HG02840 (cell line): ENCODE results near the gene OTX2.

Source experiments
- ATAC-seq: cut with Tn5 transposase; IDR thresholded peaks from one replicate; pipeline ENCODE4 v1.9.1; 2021; ENCODE audit warnings: mild to moderate bottlenecking, moderate library complexity, moderate number of reproducible peaks; ENCODE audit not compliant: unreplicated experiment, low FRiP score

OTX2 gene

DNA sequence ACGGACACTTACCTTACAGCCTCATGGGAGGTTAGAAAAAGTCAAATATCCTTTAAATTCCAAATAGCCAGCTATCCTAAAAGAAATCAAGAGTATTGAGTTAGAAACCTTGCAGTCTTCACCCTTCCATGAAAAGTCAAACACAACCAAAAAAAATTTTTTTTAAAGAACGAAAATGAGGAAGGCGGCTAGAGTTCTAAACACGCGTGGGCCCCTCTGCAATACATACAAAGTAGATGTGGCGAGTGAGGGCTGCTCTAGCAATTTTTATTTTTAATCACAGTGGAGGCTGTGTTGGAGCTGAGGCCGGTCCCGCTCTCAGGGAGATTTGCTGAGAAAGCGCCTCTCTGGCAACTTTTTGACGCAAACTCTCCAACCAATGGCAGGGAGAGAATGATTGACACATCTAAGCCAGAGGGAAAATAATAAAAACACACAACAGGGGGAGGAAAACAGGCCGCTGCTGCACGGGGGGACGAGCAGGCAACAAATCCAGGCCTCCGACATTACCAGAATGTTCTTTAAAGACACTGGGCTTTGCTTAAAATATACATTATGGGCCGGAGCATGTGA, at the start of gene OTX2:
Gene OTX2, minus strand, starts transcription at position 333 of the 573 bp plus-strand sequence. CDS start 5,023 bp downstream, outside the sequence.
- ATAC-seq = no peak

DNA sequence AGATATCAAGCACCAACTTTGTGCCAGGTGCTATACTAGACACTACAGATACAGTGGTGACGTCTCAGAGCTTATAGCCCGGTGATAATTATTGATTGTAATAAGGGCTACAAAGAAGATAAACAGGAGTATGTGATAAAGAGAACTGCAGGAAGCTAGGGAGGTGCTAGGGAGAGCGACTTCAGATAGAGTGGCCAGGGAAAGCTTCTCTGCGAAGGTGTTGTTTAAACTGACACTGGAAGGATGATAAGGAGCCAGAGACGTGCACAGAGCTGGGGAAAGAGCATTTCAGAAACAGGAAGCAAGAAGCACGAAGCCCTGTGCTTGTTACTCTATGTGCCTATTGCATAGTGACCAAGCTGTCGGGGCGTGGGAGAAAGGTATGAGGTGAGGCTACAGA, 48.1 kb upstream of the OTX2 start:
- ATAC-seq = no peak

DNA sequence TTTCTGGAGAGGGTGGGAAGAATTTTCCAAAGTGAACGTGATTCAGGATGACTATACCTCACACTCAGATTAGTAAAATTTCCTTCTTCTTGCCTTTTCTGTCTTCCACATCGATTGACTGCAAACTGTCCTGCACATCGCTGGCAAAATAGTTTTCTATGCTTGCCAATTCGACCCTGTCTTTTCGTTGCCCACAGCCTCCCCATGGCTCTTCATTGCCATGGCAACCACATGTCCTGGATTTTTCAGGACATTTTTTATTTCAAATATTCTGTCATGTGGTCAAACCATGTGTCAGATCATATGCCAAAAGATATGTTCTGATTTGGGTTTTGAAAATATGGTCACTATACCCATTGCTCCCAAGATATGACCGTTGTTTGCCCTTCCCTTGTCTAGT, 46.9 kb upstream of the OTX2 start:
- no peak for ATAC-seq

DNA sequence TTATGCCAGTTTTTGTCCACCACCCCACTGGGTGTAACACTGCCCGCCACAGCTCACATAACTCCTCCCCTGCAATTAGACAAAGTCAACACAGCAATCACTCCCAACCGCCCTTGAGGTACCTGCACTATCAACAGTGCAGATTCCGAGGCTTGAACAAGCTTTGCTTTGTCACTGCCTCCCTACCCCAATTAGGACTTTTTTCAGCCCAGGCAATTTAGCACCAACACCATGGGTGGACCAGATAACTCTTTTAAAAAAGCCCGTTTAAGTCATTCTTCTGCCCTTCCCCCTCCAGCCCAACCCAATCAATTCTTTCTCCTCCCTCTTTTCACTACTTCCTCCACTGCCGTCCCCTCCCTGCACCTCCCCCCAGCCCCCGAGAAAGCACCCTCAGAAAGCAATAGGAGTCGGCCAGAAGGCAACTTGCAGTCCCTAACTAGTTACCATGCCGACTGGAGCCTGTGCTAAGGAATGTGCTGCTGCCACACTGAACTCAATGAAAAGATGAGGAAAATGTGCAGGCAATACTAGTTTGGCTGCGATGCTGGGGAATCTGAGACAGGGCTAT, 45.7 kb upstream of the OTX2 start:
- ATAC-seq = no peak

DNA sequence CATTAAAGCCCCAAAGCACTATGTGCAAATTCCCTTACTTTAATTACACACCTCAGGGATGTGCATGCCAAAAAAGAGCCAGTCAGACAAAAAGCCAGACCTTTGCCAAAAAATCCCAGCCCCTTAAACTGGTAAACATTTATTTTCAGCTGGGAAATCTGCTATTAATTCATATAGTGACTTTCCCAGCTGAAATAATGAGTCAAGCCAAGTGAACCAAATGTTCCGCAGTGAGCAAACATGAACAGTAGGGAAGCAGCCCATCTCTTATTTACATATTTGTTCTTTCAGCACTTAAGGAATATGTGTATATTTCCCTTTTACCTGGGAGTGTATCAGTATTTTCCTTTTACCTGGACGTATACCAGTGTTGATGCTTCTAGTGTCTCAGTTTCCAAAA, 44.0 kb upstream of the OTX2 start:
- ATAC-seq = no peak

DNA sequence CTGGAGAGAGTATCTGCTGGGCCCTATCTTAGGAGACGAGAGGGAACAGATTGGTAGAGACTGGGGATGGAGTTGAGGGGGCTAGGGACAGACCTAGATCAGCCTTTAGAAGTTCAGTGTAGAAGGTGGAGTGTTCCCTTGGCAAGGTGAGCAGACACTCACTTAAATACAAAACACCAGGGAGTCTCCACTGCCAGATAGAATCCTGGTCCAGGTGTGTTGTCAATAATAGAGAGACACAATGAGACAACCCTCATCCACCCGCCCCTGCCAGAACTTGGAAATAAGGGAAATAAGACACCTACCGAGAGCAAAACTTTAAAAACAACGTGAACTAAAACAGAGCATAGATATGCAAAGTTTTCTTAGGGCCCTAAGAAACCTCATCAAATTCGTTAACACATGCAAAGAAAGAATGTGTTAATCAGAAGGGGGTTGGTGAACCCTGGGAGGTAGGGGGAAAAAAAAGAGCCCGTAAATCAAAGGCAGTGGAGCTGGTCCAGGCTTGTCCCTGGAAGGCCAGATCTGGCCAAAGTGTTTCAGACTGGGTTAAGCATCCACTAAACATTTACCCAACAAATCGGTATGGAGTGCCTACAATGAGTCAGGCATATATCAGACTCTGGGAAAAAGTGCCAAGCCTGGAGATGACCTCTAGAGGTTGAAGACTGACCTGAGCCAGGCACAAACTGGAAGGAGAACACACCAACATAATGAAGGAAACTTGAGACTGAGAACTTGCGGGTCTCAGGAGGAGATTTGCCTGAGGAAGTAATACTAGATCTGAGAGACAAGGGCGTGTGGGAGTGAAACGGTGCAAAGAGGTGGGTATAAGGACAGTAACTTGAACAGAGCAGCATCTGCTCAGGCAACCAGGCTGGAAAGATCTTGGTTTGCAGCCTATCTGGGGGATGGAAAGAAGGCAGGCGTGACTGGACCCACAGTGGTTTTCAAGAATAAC, 37.0 kb upstream of the OTX2 start:
- no peak for ATAC-seq

DNA sequence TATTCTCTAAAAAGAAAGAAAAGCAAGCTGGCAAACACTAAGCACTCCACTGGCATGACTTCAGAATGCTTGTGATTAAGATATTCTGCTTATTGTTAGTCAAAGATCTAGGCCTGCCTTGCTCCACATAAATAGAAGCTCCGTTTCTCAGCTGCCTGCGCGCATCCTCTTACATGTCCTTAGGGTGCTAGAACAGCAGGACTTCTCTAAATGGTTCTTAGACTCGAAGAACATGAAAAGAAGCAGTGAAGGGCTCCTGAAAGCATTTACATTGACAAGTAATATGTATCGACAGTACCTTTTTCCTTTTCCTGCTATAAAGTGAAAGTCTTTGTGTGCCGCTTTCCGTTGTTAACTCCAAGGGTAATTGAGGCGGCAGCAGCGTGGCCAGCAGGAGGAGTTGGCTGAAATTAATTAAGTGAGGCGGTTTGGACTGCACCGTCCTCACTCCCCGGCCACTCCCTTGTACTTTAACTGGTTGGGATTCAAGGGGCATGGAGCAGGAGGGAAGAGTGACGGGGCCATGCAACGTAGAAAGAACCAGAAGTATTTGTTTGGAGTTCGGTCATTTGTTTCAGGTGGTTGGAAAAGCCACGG, 34.2 kb upstream of the OTX2 start:
- no peak for ATAC-seq

DNA sequence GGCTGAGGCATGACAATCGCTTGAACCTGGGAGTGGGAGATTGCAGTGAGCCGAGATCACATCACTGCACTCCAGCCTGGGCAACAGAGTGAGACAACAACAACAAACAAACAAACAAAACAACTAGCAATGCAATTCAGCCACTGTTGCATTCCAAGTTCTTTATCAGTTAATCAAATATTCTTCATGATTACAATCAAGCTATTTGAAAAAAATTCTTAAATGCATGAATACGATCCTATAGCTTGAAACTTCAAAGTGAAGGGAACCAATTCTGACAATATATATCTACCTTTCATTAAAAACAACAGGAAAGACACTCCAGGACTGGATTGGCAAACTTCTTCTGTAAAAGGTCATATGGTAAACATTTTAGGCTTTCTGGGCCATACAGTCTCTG, 31.3 kb upstream of the OTX2 start:
- no peak for ATAC-seq

DNA sequence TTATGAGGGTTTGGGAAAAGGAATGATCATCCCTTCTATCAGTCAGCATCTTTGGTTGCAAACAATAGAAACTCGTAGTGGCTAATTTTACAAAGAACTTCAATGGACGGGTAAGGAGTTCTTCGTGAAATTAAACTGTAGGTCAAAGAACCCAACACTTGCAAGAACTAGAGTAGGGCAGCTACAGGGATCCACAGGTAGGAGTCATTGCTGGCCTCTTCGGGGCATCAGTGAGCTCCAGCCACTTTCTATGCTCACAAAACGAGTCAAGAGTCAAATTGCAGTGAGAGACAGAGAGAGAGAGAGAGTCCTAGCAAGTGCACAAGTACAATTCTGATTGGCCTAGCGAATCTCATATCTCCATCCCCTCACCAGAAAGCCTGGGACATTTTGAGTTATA, 29.9 kb upstream of the OTX2 start:
- ATAC-seq = no peak

DNA sequence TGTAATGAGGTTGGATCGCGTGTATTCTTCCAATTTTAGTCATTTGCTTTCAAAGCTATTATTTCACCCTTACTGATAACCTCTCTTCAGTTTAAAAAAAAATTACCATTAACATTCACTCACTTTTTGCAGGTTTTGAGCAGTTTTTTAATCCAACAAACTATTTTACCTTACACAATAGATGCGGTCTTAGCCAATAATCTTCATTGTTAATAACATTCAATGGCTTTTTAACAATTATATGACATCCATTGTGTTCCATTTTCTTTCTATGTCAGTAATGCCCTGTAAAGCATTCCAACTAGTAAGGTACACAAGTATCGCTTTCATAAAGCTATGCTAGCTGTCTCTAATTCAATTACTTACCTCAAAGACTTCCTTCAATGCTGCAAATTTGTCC, 18.9 kb upstream of the OTX2 start:
- ATAC-seq = no peak

DNA sequence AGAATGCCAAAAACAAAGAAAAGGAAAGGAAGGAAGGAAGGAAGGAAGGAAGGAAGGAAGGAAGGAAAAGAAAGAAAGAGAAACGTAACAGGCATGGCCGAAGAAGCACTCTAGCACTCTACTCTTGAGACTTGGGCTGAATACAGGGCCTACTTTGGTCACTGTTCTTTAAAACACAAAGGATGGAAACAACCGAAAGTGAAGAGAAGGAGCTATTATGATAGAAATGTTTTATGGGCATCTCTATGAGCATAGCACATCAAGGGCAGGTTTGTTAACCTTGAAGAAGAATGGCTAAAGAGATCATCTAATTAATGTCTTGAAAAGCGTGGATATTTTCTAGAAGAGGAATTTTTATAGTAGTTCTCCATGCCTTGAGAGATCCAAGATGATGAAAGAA, 15.9 kb upstream of the OTX2 start:
- ATAC-seq = no peak

DNA sequence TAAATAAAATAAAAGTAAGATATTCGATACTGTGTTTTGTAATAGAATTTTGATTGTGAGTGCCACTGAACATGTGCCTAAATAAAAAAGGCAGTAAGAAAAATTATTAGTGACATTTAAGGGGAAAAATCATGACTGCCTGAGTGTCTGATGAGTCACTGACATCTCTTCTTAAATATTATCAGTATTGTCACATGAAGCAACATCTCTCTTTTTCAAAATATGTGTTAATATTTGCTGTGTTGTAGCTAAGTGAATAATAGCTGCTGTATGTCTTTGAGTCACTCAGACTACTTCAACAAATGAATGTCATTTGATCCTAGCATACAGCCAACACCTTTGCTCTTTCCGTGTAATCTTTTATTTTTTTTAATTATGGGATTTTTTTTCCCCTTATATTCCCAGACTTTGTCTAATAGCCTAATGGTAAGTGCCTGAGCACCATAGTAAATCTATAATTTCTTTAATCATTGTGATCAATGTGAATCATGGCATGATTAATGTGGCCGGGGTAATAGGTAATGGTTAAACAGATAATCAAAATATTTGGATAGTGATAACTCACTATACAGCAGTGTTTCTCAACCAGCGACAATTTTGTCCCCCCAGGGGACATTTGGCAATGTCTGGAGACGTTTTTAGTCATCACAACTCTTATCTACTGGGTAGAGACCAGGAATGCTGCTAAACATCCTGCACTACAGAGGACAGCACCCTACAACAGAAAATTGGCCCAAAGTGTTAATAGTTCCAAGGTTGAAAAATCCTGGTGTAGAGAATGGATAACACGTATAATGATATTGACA, 11.7 kb upstream of the OTX2 start:
- ATAC-seq = no peak

DNA sequence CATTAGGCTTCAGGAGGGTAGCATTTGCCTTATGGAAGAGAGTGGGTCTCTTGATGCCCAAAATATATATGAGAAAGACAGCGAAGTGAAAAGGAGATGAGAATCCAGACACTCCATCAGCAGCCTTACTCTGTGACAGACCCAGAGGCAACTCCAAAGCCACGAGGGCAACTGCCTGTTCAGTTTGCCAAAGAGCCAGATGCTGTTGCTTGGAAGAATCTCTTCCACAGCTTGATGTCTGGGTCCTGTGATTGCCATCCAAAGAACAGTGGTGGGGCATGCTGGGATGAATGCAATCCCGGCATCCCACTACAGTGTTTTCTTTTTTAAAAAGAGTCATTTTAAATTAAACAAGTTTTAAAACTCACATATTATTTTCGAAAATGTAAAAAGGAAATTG, 10.9 kb upstream of the OTX2 start:
- ATAC-seq = no peak

DNA sequence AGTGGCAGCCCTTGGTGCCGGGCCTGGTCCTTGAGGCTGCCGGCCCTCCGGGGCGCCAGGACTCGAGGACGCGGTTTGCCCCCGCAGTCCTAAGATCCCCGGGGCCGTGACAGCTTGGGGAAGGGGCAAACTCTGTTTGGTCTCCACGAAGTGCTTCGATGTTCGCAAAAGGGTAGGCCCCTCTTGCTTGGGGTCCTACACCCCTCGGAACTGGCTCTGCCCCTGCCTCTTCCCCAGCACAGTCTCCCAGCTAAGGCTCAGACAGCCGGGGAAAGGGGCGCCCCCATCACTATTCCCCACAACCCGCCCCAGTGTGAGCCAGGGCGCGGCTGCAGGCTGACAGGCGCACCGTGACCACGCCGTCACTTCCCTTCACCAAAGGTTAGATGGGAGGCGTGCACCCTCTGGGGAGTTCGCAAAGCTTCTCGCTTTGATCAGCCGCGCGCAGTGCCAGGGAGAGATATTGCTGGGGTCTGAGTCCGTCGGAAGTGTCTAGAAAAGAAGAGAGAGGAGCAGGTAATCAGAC, 7.2 kb upstream of the OTX2 start:
- no peak for ATAC-seq

DNA sequence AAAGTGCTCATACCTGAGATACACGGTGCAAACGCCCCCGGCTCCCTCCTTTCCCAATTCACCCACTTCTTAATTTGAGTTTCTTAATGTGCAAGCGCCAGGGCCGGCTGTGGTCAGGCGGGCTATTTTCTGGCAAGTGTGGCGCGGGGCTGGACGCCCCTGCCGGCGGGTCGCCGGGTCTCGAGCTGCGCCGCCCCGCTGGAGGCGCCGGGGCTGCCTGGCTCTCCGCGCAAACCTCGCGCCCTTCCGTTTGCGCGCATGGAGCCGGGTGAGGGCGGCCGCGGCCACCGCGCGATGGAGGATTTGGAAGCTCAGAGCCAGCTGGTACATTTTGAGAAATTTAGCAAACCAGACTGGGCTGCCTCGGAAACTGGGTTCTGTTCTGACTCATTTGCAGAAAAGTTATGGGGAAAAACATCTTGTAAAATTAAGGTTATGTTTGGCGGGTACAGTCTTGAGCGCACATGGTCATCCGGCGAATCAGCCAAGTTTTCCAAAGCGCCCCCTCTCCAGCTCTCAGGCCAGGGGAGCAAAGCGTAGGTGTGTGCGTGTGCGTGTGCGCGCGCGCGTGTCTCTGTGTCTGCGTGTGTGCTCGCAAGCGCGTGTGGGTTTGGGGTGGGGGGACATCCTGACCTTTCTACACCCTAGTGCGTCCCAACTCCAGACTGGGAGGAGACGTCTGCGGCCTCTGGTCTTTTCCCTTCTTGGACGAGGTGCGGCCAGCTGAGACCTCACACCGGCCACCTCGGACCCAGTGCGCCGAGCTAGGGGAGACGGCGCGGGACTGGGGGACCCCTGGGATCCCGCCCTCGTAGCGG, 6.5 kb upstream of the OTX2 start:
- ATAC-seq = no peak

DNA sequence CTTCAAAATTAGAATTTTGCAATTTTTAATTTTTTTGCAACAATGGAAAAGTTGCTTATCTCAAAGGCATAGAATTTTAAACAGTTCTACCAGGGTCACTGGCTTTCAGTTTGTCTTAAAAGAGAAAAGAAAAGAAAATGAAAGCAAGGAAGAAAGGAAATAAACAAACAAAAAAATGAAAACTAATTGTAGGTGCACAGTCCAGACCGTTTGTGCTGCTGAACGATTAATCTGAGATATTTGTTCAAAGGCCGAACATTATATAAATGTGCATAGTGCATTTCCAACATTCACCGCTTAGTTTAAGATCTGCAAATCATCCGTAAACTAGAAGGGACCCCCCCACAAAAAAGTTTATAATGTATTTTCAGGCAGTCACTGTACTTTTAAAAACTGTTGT, 5.5 kb upstream of the OTX2 start:
- no peak for ATAC-seq

DNA sequence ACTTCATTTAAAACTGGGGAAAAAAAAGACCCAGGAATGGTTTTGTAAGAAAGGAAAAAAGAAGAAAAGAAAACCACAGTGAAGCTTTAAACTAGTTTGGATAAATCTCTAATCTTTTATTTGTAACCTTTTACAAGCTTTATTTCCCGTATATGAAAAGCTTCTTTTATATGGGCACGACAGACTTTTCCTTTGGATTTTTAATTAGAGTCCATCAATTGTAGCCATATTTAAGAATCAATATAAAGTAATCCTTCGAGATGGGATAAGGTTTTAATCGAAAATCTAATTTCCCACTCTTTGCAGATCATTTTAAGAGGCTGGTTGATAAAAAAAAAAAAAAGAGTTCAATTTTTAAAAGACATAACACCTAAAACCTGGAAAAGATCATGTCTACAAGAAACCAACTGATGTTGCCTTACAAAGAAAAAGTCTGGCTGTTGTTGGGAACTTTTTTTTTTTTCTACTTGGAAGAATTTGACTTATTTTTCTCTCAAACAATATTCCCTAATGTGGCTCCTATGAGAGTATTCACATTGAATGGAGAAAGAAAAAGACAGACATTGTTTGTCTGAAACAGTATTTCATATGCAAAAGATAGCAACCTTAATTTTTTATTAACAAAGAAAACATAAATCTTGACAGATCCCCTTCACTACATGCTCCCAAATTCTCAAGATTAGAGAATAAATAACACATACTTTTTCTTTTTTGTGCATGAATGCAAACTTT, 4.9 kb upstream of the OTX2 start:
- ATAC-seq = no peak

DNA sequence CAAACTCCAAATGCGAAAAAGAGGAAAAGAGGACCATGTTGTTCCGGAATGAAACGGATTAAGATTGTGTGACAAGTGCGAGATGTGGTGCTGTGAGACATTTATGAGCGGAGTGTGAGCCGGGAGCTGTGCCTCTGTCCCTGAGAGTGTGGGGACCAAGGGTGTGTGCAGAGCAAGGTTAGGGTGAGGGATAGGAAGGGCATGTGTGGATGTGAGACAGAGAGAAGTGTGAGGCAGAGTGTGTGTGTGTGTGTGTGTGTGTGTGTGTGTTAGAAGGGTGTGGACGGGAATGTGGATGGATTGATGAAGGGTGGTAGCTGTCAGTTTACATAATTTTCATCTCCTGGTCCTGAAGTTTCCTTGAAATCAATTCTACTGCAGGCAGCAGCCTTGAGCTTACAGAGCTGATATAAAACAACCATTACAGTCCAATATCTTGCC, 4.3 kb upstream of the OTX2 start:
- no peak for ATAC-seq

DNA sequence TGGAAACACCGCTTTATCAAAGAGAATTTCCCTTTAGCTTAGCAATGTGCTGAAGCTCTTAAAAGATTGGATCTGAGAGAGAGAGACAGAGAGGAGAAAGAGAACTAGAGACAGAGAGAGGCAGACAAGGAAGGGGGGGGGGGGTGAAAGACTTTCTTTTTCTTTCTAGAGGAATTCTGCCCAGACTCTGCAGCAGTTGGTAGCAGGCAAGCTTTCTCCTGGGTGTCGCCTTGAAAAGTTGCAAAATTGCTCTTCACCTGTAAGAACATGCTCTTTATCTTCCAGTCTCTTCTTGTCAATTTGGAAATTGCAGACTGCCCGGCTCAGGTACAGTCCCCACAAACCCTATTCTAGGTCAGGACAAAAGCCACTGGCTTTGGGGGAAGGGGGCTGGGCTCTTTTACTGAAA, 2.9 kb upstream of the OTX2 start:
- no peak for ATAC-seq
